Activated T-cell treated with anti-CD3 and anti-CD28 coated beads for 4 hours (primary cell): ENCODE data around the gene THBD.

Source experiments
- DNase-seq: peaks from one replicate; pipeline ENCODE4 v3.0.0-alpha.2; 2020

Gene THBD

GRCh38 chr20:23049201-23050075 lies at the start of gene THBD:
Gene THBD, minus strand, starts transcription at chr20:23049672. Its CDS starts 168 bp downstream, at chr20:23049504.
- DNase-seq: no peak

GRCh38 chr20:23097636-23098580 lies 48.4 kb upstream of the THBD start:
- DNase-seq: no peak

GRCh38 chr20:23096986-23097520 lies 47.6 kb upstream of the THBD start:
- DNase-seq: no peak

- DNase-seq: no peak
These were observed 46.6 kb upstream of the THBD start for GRCh38 chr20:23096097-23096496.

- no peak for DNase-seq
These were observed 46.0 kb upstream of the THBD start for GRCh38 chr20:23095499-23095898.

GRCh38 chr20:23094927-23095326 lies 45.5 kb upstream of the THBD start:
- no peak for DNase-seq

GRCh38 chr20:23094213-23094896 lies 44.9 kb upstream of the THBD start:
- no peak for DNase-seq

GRCh38 chr20:23093613-23094012 lies 44.1 kb upstream of the THBD start:
- DNase-seq: no peak

- DNase-seq: no peak
These were observed 43.5 kb upstream of the THBD start for GRCh38 chr20:23092861-23093495.

GRCh38 chr20:23092384-23092756 lies 42.9 kb upstream of the THBD start:
- no peak for DNase-seq

GRCh38 chr20:23091721-23092383 lies 42.4 kb upstream of the THBD start:
- DNase-seq: no peak

GRCh38 chr20:23090878-23091277 lies 41.4 kb upstream of the THBD start:
- DNase-seq: no peak

- no peak for DNase-seq
These were observed 40.7 kb upstream of the THBD start for GRCh38 chr20:23090147-23090546.

GRCh38 chr20:23088866-23089265 lies 39.4 kb upstream of the THBD start:
- DNase-seq: no peak

- no peak for DNase-seq
These were observed 38.2 kb upstream of the THBD start for GRCh38 chr20:23087587-23088251.

GRCh38 chr20:23086931-23087411 lies 37.5 kb upstream of the THBD start:
- no peak for DNase-seq

GRCh38 chr20:23086056-23086566 lies 36.6 kb upstream of the THBD start, which contains the start of gene CD93:
Gene CD93, minus strand, starts transcription at chr20:23086324. Its CDS starts 132 bp downstream, at chr20:23086192.
- no peak for DNase-seq

GRCh38 chr20:23085436-23086055 lies 36.1 kb upstream of the THBD start:
- DNase-seq: no peak

GRCh38 chr20:23084845-23085365 lies 35.4 kb upstream of the THBD start:
- no peak for DNase-seq

GRCh38 chr20:23084282-23084844 lies 34.9 kb upstream of the THBD start:
- DNase-seq: no peak
